Colon (tissue), 2 donors: ENCODE results near the gene ZNF284.
A peak's percentile ranks its signal among the peaks of the same experiment; 100 is the strongest.
"Not testable (repeated sequence)": the region's sequence is repeated elsewhere in the genome, so short reads cannot be mapped to it uniquely, and the experiment has no call there.

Experiments
- FAIRE-seq: peaks from 2 replicates; lab custom pipeline; 2012; peaks lifted over from hg19 to GRCh38; lab: Jason Lieb, UNC
- donor health status: control.
- donor health status: control.

The ZNF284 gene

DNA sequence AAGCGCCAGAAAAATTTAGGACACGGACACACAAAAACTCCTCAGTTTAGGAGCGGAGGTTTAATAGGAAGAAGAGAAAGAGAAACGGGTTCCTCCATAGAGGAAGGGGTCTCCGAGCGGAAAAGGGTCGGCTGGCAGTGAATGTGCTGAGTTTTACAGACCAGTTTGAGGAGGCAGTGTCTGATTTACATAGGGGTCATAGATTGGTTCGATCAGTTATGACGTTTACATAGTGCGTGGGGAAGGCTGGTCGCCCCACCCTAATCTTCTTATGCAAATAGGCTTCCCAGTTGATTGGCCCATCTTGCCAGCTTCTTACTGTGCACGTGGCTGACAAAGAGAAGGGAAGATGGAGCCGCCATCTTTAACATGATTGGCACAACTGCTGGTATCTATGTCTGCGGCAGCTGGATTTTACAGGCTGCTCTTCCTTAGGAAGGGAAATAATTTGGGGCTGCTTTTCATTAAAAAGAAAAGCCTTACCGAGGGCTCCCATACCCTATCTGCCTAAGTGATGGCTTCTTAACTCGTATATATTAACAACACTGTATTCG lies 40.0 kb downstream of the ZNF284 start:
- no peak for FAIRE-seq

- no peak for FAIRE-seq
Observed at GRCh38 chr19:44112802-44113137, 40.8 kb downstream of the ZNF284 start.

DNA sequence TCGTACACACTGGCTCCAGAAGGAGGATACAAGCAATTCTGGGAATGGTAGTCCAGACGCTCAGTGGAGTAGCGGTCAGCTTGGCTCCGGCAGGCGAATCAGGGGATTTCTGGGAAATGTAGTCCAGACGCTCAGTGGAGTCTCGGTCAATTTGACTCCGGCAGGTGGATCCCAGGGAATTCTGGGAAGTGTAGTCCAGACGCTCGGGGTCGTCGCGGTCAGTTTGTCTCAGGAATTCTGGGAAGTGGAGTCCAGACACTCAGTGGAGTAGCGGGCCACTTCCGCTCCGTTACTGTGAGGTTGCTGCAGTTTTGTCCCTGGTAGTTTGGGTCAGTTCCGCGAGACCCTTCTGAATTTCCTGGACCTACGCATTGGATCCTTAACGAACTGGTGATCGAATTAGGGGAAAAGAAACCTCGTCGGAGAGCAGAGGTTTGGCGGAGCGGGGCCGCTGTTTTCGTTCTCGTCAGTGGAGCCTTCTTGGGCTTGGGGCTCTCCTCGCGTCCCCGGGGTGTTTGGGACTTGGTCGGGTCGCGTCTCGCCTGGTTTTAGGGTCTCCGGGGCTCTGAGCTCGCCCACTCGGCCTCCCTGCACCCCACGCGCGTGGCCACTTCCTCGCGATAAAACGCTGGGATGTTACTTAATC lies 41.3 kb downstream of the ZNF284 start, which contains the start of gene ZNF225:
Gene ZNF225, plus strand, starts transcription at position 262 of the 646 bp plus-strand sequence. CDS start 2,429 bp downstream, outside the sequence.
- peak; percentile 61 for FAIRE-seq

DNA sequence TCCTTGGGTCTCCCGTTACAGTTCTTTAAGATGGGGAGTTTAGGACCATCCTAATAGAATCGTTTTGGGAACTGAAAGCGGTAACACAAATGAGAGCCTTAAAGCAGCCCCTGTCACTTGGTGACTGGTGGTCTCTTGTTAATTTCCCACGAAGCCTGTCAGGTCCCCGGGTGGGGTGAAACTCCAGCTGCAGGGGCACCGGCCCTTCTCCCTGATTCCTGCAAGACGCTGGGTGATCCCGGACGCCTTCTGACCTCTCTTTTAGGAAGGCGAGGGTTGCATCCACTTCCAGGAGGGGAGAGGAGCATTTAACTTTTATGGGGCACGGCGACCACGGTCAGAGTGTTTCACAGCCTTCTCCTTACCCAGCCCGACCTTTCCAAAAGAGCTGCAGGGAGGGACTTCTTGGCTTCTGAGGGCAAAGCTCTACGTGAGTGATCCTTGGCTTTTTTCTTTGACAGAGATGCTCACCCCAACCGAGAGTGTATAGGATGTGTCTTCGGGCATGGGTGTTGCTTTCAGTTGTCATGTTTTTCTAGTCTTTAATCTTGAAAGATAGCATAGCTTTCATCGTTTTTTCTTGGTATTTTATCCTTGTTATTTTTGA lies 41.9 kb downstream of the ZNF284 start:
- no peak for FAIRE-seq

DNA sequence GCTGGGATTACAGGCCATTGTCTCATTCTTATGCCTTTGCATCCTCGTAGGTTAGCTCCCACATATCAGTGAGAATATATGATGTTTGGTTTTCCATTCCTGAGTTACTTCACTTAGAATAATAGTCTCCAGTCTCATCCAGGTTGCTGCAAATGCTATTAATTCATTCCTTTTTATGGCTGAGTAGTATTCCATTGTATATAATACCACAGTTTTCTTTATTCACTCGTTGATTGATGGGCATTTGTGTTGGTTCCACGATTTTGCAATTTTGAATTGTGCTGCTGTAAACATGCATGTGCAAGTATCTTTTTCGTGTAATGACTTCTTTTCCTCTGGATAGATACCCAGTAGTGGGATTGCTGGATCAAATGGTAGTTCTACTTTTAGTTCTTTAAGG lies 49.2 kb downstream of the ZNF284 start:
- FAIRE-seq: not testable (repeated sequence)

GRCh38 chr19:44131955-44132354 lies 60.0 kb downstream of the ZNF284 start:
- FAIRE-seq: no peak
